ENCODE measurements around the gene ZNF248.

The ZNF248 gene

GRCh38 chr10:37780536-37780935 is 76.9 kb downstream of the ZNF248 start:
- no peak for DNase-seq (ENCODE audit: low spot score)
- H3K27ac ChIP-seq: no peak overlapping the region
- TF ChIP-seq CTCF (conservative IDR thresholded peaks at IDR 0.05; ENCODE audit: low read depth): no peak
- ChIA-PET CTCF (no interaction called here), POLR2A (ENCODE audit: low non-redundant PET) (no interaction called here)

GRCh38 chr10:37777056-37777455 is 80.4 kb downstream of the ZNF248 start:
- no peak for TF ChIP-seq CTCF (conservative IDR thresholded peaks at IDR 0.05; ENCODE audit: low read depth)
- DNase-seq (ENCODE audit: low spot score): no peak
- CTCF ChIA-PET: no interaction called here
- POLR2A ChIA-PET (ENCODE audit: low non-redundant PET): no interaction called here
- no peak overlapping the region for H3K27ac ChIP-seq

GRCh38 chr10:37775612-37776011 is 81.8 kb downstream of the ZNF248 start:
- TF ChIP-seq CTCF (conservative IDR thresholded peaks at IDR 0.05; ENCODE audit: low read depth): no peak
- CTCF ChIA-PET: interaction anchor here (0.6 kb wide), 1 partner anchor 551 kb away, joined by 3 read pairs; no protein-coding TSS in a partner anchor
- no peak for DNase-seq (ENCODE audit: low spot score)
- no peak overlapping the region for H3K27ac ChIP-seq
- POLR2A ChIA-PET (ENCODE audit: low non-redundant PET): no interaction called here

- ChIA-PET CTCF (no interaction called here), POLR2A (ENCODE audit: low non-redundant PET) (no interaction called here)
- TF ChIP-seq CTCF (conservative IDR thresholded peaks at IDR 0.05; ENCODE audit: low read depth): no peak
- no peak for DNase-seq (ENCODE audit: low spot score)
- H3K27ac ChIP-seq: no peak overlapping the region
These were observed 83.1 kb downstream of the ZNF248 start for GRCh38 chr10:37774351-37774750.

- CTCF ChIA-PET: interaction anchor here (0.6 kb wide), 1 partner anchor 224 kb away, joined by 3 read pairs; no protein-coding TSS in a partner anchor
- DNase-seq (ENCODE audit: low spot score): no peak
- POLR2A ChIA-PET (ENCODE audit: low non-redundant PET): no interaction called here
- TF ChIP-seq CTCF (conservative IDR thresholded peaks at IDR 0.05; ENCODE audit: low read depth): no peak
- no peak overlapping the region for H3K27ac ChIP-seq
These were observed 92.2 kb downstream of the ZNF248 start for GRCh38 chr10:37765216-37765615.

- no peak for TF ChIP-seq CTCF (conservative IDR thresholded peaks at IDR 0.05; ENCODE audit: low read depth)
- no peak overlapping the region for H3K27ac ChIP-seq
- CTCF ChIA-PET: no interaction called here
- DNase-seq (ENCODE audit: low spot score): no peak
- POLR2A ChIA-PET (ENCODE audit: low non-redundant PET): no interaction called here
These were observed 94.3 kb downstream of the ZNF248 start for GRCh38 chr10:37763132-37763531.

- DNase-seq (ENCODE audit: low spot score): no peak
- POLR2A ChIA-PET (ENCODE audit: low non-redundant PET): no interaction called here
- H3K27ac ChIP-seq: no peak overlapping the region
- TF ChIP-seq CTCF (conservative IDR thresholded peaks at IDR 0.05; ENCODE audit: low read depth): no peak
- CTCF ChIA-PET: no interaction called here
These were observed 95.1 kb downstream of the ZNF248 start for GRCh38 chr10:37762287-37762686.

Data from RWPE1 (cell line).